C4-2B (cell line): ENCODE data around the gene ZNF710.

Experiments
- H3K27ac ChIP-seq: fragments of 450-650 bp; 2 replicates; pipeline ENCODE4 v1.5.1; 2017
- ZFX ChIP-seq: fragments of 450-650 bp; IDR thresholded peaks from 2 replicates; pipeline ENCODE4 v1.6.1; 2017
- TF ChIP-seq, protein P1 (sequence below): fragments of 450-650 bp; conservative IDR thresholded peaks from 2 replicates; pipeline ENCODE4 v1.5.1; 2017; ENCODE audit warnings: mild to moderate bottlenecking

The ZNF710 gene

DNA sequence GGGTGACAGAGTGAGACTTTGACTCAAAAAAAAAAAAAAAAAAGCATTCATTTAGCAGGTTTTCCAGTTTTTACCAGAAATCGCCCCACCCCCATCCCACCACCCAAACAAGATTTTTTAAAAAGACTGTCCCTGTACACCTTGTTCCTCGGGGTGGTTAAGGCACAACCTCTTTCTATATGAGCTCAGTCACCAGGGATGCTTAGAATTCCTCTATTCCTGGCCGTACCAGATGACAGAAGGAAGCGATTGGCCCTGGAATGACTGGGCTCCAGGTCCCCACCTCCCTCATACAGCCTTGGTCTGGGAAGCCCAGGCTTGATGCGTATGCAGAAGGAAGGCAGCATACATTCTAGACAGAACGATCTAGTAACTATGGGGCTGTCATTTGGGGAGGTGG lies 75.6 kb downstream of the ZNF710 start:
- TF ChIP-seq, protein P1, sequence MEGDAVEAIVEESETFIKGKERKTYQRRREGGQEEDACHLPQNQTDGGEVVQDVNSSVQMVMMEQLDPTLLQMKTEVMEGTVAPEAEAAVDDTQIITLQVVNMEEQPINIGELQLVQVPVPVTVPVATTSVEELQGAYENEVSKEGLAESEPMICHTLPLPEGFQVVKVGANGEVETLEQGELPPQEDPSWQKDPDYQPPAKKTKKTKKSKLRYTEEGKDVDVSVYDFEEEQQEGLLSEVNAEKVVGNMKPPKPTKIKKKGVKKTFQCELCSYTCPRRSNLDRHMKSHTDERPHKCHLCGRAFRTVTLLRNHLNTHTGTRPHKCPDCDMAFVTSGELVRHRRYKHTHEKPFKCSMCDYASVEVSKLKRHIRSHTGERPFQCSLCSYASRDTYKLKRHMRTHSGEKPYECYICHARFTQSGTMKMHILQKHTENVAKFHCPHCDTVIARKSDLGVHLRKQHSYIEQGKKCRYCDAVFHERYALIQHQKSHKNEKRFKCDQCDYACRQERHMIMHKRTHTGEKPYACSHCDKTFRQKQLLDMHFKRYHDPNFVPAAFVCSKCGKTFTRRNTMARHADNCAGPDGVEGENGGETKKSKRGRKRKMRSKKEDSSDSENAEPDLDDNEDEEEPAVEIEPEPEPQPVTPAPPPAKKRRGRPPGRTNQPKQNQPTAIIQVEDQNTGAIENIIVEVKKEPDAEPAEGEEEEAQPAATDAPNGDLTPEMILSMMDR: no peak
- no peak for TF ChIP-seq ZFX
- no peak overlapping the region for H3K27ac ChIP-seq

DNA sequence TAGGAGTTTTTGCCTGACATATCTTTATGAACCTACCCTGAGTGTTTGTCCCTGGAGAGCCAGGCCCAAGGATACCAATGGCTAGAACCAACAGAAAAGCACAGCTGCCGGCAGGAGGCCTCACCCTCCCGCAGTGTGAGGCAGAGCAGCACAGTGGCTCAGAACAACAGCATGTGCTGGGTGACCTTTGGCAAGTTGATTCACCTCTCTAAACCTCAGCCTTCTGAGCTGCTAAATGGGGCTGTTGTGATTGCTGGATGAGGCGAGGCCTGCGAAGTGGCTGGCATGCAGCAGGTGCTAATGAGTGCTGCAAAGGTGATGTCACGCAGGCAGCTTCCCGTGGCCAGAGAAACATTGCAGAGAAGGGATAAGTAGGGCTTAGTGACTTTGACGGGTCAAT lies 77.8 kb downstream of the ZNF710 start:
- H3K27ac ChIP-seq: no peak overlapping the region
- no peak for TF ChIP-seq ZFX
- TF ChIP-seq, protein P1: no peak

DNA sequence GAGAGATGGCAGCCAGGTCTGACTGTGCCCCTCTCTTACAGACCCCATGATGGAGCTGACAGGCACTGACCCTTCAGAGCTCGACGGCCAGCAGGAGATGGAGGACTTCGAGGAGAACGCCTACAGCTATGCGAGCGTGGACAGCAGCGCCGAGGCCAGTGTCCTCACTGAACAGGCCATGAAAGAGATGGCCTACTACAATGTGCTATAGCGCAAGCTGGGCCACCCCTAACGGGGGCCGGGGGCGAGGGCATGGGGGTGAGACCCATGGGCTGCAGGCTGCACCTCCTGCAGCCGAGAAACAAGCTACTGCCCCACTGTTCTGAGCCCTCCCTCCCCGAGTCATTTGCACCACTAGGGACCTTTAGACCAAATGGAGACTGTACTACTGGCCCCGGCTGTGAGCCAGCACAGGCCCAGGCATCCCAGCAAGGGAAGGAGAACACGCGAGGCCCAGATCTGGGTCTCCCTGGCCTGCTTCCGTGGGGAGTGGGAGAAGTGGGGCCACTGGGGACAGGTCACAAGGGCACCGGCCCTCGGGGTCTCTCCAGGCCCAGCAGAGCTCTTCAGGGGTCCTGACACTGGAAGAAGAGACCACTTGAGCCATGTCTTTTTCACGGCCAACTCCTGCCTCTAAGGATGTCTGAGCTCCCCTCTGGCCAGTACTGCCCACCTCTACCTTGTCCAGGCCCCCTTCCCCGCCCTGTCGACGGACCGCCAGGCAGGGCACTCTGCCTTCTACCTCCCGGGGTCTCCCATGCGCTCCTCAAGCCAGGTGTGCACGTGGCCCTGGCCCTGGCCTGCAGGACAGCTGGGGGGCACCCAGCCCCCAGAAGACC lies 78.7 kb downstream of the ZNF710 start:
- H3K27ac ChIP-seq: no peak overlapping the region
- TF ChIP-seq ZFX: no peak
- TF ChIP-seq, protein P1: no peak

DNA sequence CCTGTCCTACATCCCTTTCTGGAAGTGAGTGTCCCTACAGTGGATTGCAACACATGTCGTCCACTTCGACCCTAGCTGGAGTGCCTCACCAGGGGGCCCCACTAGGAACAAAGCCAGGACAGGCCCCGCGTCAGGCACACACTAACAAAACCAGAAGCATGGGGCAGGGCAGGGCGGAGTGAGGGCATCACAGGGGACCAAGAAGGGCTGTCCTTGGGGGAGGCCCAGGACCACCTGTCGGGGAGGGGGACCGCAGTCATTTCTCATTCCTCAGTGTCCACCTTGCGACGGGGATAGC lies 79.3 kb downstream of the ZNF710 start:
- H3K27ac ChIP-seq: no peak overlapping the region
- no peak for TF ChIP-seq ZFX
- TF ChIP-seq, protein P1: no peak

DNA sequence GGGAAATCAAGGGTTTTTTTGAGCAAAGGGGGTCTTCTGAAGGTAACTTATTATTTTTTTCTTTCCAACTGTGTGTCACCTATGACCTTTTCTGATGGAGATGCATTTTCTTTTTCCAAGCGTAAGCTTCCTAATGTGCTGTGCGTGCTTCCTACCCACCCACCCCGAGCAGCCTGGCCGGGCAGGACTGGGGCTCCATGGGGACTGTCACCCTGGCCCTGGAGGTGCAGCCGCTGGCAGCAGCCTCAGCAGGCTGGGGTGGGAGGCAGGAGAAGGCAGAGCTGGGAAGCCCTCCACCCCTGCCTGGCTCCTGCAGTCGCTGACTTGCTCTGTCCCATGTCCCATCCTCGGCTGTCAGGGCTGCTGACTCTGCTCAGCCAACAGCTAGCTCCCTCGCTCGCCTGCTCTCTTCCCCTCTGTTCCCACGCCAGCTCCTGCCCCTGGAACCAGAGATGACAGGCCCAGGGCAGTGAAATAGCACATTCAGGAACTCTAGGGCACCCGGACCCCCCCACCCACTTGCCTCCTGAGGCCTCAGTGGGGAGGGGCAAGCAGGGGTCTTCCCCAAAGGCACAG lies 79.8 kb downstream of the ZNF710 start:
- TF ChIP-seq ZFX: no peak
- H3K27ac ChIP-seq: no peak overlapping the region

DNA sequence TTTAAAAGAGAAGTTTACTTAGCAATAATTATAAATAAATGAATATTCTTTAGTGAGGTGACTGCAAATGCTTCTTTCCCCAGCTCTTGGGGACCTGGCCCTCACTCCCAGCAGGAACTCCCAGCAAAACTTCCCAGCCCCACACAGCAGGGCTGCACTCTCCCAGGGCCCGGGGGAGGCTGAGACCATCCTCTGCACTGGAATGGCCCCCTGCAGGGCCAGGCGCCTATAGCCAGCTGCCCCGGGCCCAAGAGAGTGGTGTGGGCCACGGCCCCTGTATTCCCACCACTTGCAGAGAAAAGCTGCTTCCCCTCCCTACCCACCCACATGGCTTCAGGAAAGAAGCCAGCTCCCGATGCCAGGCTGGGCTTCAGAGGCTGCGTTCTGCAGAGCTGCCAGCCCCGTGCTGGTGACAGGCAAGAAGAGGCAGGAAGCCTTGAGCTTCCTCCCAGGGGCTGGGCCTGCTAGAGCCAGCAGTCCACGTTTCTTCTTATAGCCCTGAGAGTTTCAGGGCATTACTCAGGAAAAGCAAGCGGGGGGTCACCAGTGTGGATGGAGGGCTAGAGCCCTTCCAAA lies 81.1 kb downstream of the ZNF710 start:
- no peak overlapping the region for H3K27ac ChIP-seq
- TF ChIP-seq ZFX: no peak
- TF ChIP-seq, protein P1: no peak

DNA sequence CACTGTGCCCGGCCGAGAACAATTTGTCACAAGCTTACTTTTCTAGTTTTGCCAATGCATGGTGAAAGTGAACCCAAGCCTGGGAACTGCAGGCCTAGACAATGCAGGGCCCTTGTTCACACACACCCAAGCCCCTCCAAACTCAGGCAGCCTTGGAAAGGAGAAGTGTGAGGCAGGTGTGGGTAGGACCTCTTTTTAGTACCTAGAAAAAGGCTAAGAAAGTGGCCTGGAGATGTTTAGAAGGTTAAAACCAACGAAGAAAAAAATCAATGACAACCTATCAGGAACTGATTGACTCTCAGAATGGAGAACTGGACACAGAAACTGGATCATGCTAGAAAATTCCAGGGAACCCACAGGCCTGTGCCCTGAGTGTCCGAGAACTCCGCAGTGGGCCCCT lies 82.3 kb downstream of the ZNF710 start:
- H3K27ac ChIP-seq: no peak overlapping the region
- TF ChIP-seq, protein P1: no peak
- no peak for TF ChIP-seq ZFX
